CD4-positive, CD25-positive, alpha-beta regulatory T cell (primary cell): ENCODE measurements around the gene ESYT3. TPM values are rescaled to one million over a fixed set of nuclear protein-coding genes. Genes with fewer than 3 reads are reported as not detected.
"Not testable (repeated sequence)": the region's sequence is repeated elsewhere in the genome, so short reads cannot be mapped to it uniquely, and the experiment has no call there.

Experiments
- ATAC-seq, 2 donors: fragments of 150-1000 bp; cut with Tn5 transposase; one replicate each; pipeline ENCODE4 v1.10.0; 2021; ENCODE audit warnings: low read depth in 2 of 2, moderate number of reproducible peaks in 2 of 2, moderate library complexity in 1 of 2
- DNase-seq, 3 donors: peaks; one replicate each; pipeline versions ENCODE4 v3.0.0 to v3.0.0-alpha.2; 2012 to 2022; ENCODE audit warnings: mixed read lengths in 1 of 3
- H3K27ac ChIP-seq: one replicate; pipeline ENCODE4 v1.7.0; 2013; ENCODE audit warnings: mild to moderate bottlenecking, low read length; ENCODE audit not compliant: insufficient read depth, poor library complexity, severe bottlenecking
- H3K27me3 ChIP-seq: one replicate; pipeline ENCODE4 v1.7.0; 2013; ENCODE audit warnings: low read length; ENCODE audit not compliant: control insufficient read depth, insufficient read depth
- H3K36me3 ChIP-seq: one replicate; pipeline ENCODE4 v1.7.0; 2013; ENCODE audit warnings: mild to moderate bottlenecking, low read length, moderate library complexity; ENCODE audit not compliant: control insufficient read depth, insufficient read depth
- H3K4me1 ChIP-seq: 2 replicates; pipeline ENCODE4 v1.7.0; 2013; ENCODE audit warnings: mild to moderate bottlenecking, low read length; ENCODE audit not compliant: insufficient read depth, control insufficient read depth, poor library complexity, severe bottlenecking
- H3K4me3 ChIP-seq: one replicate; pipeline ENCODE4 v1.7.0; 2013; ENCODE audit warnings: low read depth, mild to moderate bottlenecking, low read length, moderate library complexity
- H3K9me3 ChIP-seq, 2 experiments: 1 replicate in 1 of 2; 2 replicates in 1 of 2; pipeline ENCODE4 v1.7.0; 2013; ENCODE audit warnings: low read length in 2 of 2, mild to moderate bottlenecking in 1 of 2, moderate library complexity in 1 of 2; ENCODE audit not compliant: control insufficient read depth in 2 of 2
- H3K27ac Mint-ChIP-seq, 3 donors: one replicate each; pipeline ENCODE4 v1.8.0; 2020 to 2022; ENCODE audit warnings: mild to moderate bottlenecking in 3 of 3, mixed read lengths in 3 of 3, moderate library complexity in 2 of 3
- H3K27me3 Mint-ChIP-seq: one replicate; pipeline ENCODE4 v1.8.0; 2022; ENCODE audit warnings: mild to moderate bottlenecking, mixed read lengths
- H3K36me3 Mint-ChIP-seq: one replicate; pipeline ENCODE4 v1.8.0; 2020; ENCODE audit warnings: mixed read lengths
- H3K4me1 Mint-ChIP-seq, 4 donors: one replicate each; pipeline ENCODE4 v1.8.0; 2020 to 2022; ENCODE audit warnings: mixed read lengths in 4 of 4, mild to moderate bottlenecking in 1 of 4
- H3K4me3 Mint-ChIP-seq, 4 donors: one replicate each; pipeline ENCODE4 v1.8.0; 2020 to 2022; ENCODE audit warnings: mild to moderate bottlenecking in 4 of 4, mixed read lengths in 4 of 4, moderate library complexity in 3 of 4
- H3K9me3 Mint-ChIP-seq, 7 donors: one replicate each; pipeline ENCODE4 v1.8.0; 2020 to 2022; ENCODE audit warnings: mixed read lengths in 7 of 7, mild to moderate bottlenecking in 3 of 7, moderate library complexity in 2 of 7
- polyA plus RNA-seq, 4 donors: library from polyadenylated mRNA; unstranded; fragments of 300-500 nt; fragmentation: Illumina TruSeq; gene quantifications; one replicate each; pipeline ENCODE4 v1.2.3, GENCODE V29; 2021
- total RNA-seq: library from RNA; stranded (reverse); gene quantifications from one replicate; pipeline ENCODE4 v1.2.3, GENCODE V29; 2022

Gene ESYT3
- total and polyA plus RNA-seq, 5 donors from 2014 or later, result 0.17 TPM; not detected in 4

- Mint-ChIP-seq H3K27me3 (peaks cover 30% of the 10 kb centered on the region), H3K36me3 (no peaks in the 10 kb centered on the region), H3K4me3 (no peak overlapping the region), H3K4me1 (no peaks in the 10 kb centered on the region), H3K9me3 (no peaks in the 10 kb centered on the region), H3K27ac (no peak overlapping the region)
- Histone ChIP-seq H3K9me3 (no peaks in the 10 kb centered on the region), H3K4me1 (no peaks in the 10 kb centered on the region), H3K27me3 (no peaks in the 10 kb centered on the region), H3K27ac (no peak overlapping the region), H3K4me3 (no peak overlapping the region), H3K36me3 (no peaks in the 10 kb centered on the region)
- ATAC-seq (no peak), DNase-seq (no peak)
These were observed 11.2 kb downstream of the ESYT3 start for GRCh38 chr3:138445654-138446053.

GRCh38 chr3:138448631-138449030 is 14.2 kb downstream of the ESYT3 start:
- Histone ChIP-seq H3K27ac (no peak overlapping the region), H3K4me1 (no peaks in the 10 kb centered on the region), H3K4me3 (no peak overlapping the region), H3K27me3 (no peaks in the 10 kb centered on the region), H3K9me3 (no peaks in the 10 kb centered on the region), H3K36me3 (no peaks in the 10 kb centered on the region)
- no peaks in the 10 kb centered on the region for H3K4me1 Mint-ChIP-seq
- no peaks in the 10 kb centered on the region for H3K9me3 Mint-ChIP-seq
- DNase-seq (no peak), ATAC-seq (no peak)
- H3K4me3 Mint-ChIP-seq, result no peak overlapping the region
- peaks cover 16% of the 10 kb centered on the region for H3K27me3 Mint-ChIP-seq
- H3K36me3 Mint-ChIP-seq, result no peaks in the 10 kb centered on the region
- H3K27ac Mint-ChIP-seq, result no peak overlapping the region

- Histone ChIP-seq H3K36me3 (no peaks in the 10 kb centered on the region), H3K4me1 (no peaks in the 10 kb centered on the region), H3K9me3 (no peaks in the 10 kb centered on the region), H3K27ac (no peak overlapping the region), H3K27me3 (no peaks in the 10 kb centered on the region), H3K4me3 (no peak overlapping the region)
- ATAC-seq, result no peak
- H3K36me3 Mint-ChIP-seq, result no peaks in the 10 kb centered on the region
- no peak overlapping the region for H3K27ac Mint-ChIP-seq
- DNase-seq, result no peak
- no peaks in the 10 kb centered on the region for H3K4me1 Mint-ChIP-seq
- H3K4me3 Mint-ChIP-seq, result no peak overlapping the region
- H3K27me3 Mint-ChIP-seq, result peaks cover 11% of the 10 kb centered on the region
- H3K9me3 Mint-ChIP-seq, result no peaks in the 10 kb centered on the region
These were observed 15.1 kb downstream of the ESYT3 start for GRCh38 chr3:138449490-138449889.

- Histone ChIP-seq H3K9me3 (no peaks in the 10 kb centered on the region), H3K4me1 (no peaks in the 10 kb centered on the region), H3K27me3 (no peaks in the 10 kb centered on the region), H3K36me3 (no peaks in the 10 kb centered on the region), H3K27ac (no peak overlapping the region), H3K4me3 (no peak overlapping the region)
- no peaks in the 10 kb centered on the region for H3K9me3 Mint-ChIP-seq
- H3K4me3 Mint-ChIP-seq, result no peak overlapping the region
- H3K27me3 Mint-ChIP-seq, result peaks cover 18% of the 10 kb centered on the region
- ATAC-seq (no peak), DNase-seq (no peak)
- no peaks in the 10 kb centered on the region for H3K36me3 Mint-ChIP-seq
- H3K27ac Mint-ChIP-seq, result no peak overlapping the region
- no peaks in the 10 kb centered on the region for H3K4me1 Mint-ChIP-seq
These were observed 15.8 kb downstream of the ESYT3 start for GRCh38 chr3:138450181-138450580.

GRCh38 chr3:138450704-138451424 is 16.4 kb downstream of the ESYT3 start:
- no peak for DNase-seq
- no peaks in the 10 kb centered on the region for H3K4me1 ChIP-seq
- Mint-ChIP-seq H3K36me3 (no peaks in the 10 kb centered on the region), H3K4me3 (no peak overlapping the region), H3K9me3 (no peaks in the 10 kb centered on the region), H3K27me3 (peaks cover 18% of the 10 kb centered on the region), H3K27ac (no peak overlapping the region), H3K4me1 (peaks cover 0 to 2% (median 1%) of the 10 kb centered on the region in 4 donors)
- H3K27ac ChIP-seq, result no peak overlapping the region
- H3K9me3 ChIP-seq, result no peaks in the 10 kb centered on the region
- H3K27me3 ChIP-seq, result no peaks in the 10 kb centered on the region
- no peak for ATAC-seq
- H3K36me3 ChIP-seq, result no peaks in the 10 kb centered on the region
- H3K4me3 ChIP-seq, result no peak overlapping the region

GRCh38 chr3:138451595-138452162 is 17.3 kb downstream of the ESYT3 start:
- ATAC-seq (no peak), DNase-seq (no peak)
- Histone ChIP-seq H3K27ac (no peak overlapping the region), H3K4me3 (no peak overlapping the region), H3K4me1 (peaks cover 6% of the 10 kb centered on the region), H3K27me3 (no peaks in the 10 kb centered on the region), H3K36me3 (no peaks in the 10 kb centered on the region), H3K9me3 (no peaks in the 10 kb centered on the region)
- H3K9me3 Mint-ChIP-seq, result no peaks in the 10 kb centered on the region
- no peak overlapping the region for H3K4me3 Mint-ChIP-seq
- no peaks in the 10 kb centered on the region for H3K36me3 Mint-ChIP-seq
- peaks cover 0 to 10% (median 3%) of the 10 kb centered on the region in 4 donors for H3K4me1 Mint-ChIP-seq
- peaks cover 16% of the 10 kb centered on the region for H3K27me3 Mint-ChIP-seq
- H3K27ac Mint-ChIP-seq, result no peak overlapping the region

- H3K4me3 ChIP-seq, result no peak overlapping the region
- no peak for ATAC-seq
- DNase-seq, result no peak
- no peak overlapping the region for H3K27ac ChIP-seq
- H3K36me3 ChIP-seq, result no peaks in the 10 kb centered on the region
- no peaks in the 10 kb centered on the region for H3K9me3 ChIP-seq
- H3K27me3 ChIP-seq, result no peaks in the 10 kb centered on the region
- no peak overlapping the region for H3K27ac Mint-ChIP-seq
- no peaks in the 10 kb centered on the region for H3K9me3 Mint-ChIP-seq
- no peak overlapping the region for H3K4me3 Mint-ChIP-seq
- peaks cover 9% of the 10 kb centered on the region for H3K27me3 Mint-ChIP-seq
- peaks cover 0 to 10% (median 3%) of the 10 kb centered on the region in 4 donors for H3K4me1 Mint-ChIP-seq
- H3K36me3 Mint-ChIP-seq, result no peaks in the 10 kb centered on the region
- peaks cover 6% of the 10 kb centered on the region for H3K4me1 ChIP-seq
These were observed 18.0 kb downstream of the ESYT3 start for GRCh38 chr3:138452436-138452835.

DNA sequence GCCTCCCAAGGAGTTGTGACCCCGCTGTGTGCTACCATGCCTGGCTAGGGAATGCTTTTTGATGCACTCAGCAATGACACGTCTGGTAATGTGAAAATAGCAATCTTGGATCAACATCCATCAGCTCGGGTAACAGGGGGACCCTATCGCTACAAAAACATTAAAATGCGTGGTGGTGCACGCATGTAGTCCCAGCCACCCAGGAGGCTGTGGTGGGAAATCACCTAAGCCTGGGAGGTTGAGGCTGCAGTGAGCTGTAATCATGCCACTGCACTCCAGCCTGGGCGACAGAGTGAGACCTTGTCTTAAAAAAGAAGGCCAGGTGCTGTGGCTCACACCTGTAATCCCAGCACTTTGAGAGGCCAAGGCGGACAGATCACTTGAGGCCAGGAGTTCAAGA is 19.5 kb downstream of the ESYT3 start:
- H3K27me3 Mint-ChIP-seq, H3K4me1 ChIP-seq, ATAC-seq: not testable (repeated sequence)

More for the DNA sequence above, 19.5 kb downstream of the ESYT3 start:
- not testable (repeated sequence) for H3K4me3 ChIP-seq, H3K9me3 Mint-ChIP-seq, H3K27ac Mint-ChIP-seq, DNase-seq, H3K9me3 ChIP-seq, H3K4me3 Mint-ChIP-seq, H3K36me3 Mint-ChIP-seq, H3K27ac ChIP-seq, H3K27me3 ChIP-seq, H3K36me3 ChIP-seq
- H3K4me1 Mint-ChIP-seq, result peaks cover 0 to 10% (median 3%) of the 10 kb centered on the region in 4 donors
